Right ventricle myocardium superior (tissue), 1 donor: ENCODE measurements around the gene RASGEF1C. TPM values are rescaled to one million over a fixed set of nuclear protein-coding genes. Genes with fewer than 3 reads are reported as not detected.

ENCODE experiments used
- ATAC-seq: fragments of 200-7000 bp; cut with Tn5 transposase; one replicate; pipeline ENCODE4 v1.9.1; 2020; ENCODE audit warnings: mild to moderate bottlenecking; ENCODE audit not compliant: poor library complexity
- DNase-seq: peaks from one replicate; pipeline ENCODE4 v3.0.0-alpha.2; 2020
- intact Hi-C: fragments of 100-400 bp; cut with DNase I; formaldehyde crosslinking; loops from one replicate; pipeline ENCODE4 v1.11.2; 2022
- total RNA-seq: library from RNA; stranded (reverse); fragmentation: NEBNext Ultra II Directional; extraction: Animal tissue kit (Norgen Biotek cat#: 25700); gene quantifications from one replicate; pipeline ENCODE4 v1.2.1, GENCODE V29; 2021
- donor health status: DM: no; HTN: yes; CAD: no; lungs with severe emphysema.

RASGEF1C gene
- total RNA-seq, 1 donor from 2014 or later: 0.59 TPM

- intact Hi-C loops: no loop called here
- no peak for DNase-seq
- ATAC-seq: no peak
These were observed 149.7 kb downstream of the RASGEF1C start for GRCh38 chr5:180059326-180059725.

DNA sequence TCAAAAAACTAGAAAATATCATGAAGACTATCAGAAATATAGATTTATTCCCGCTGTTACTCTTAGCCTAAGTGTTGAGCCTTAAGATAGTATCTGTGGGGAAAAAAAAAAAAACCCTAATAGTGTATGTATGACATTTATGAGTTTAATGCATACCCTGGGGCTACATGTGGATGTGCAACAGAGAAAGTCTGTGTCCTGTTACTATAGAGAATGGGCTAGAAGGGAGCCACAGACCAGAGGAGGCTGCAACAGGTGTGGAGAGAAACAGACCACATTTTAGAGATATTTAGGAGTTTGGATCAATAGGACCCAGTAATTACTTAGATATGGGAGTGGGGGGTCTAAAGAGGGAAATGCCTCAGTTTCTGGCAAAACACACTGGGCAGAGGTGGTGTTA lies 152.9 kb downstream of the RASGEF1C start:
- intact Hi-C loops: no loop called here
- DNase-seq (no peak), ATAC-seq (no peak)

- intact Hi-C loops: no loop called here
- ATAC-seq (no peak), DNase-seq (no peak)
These were observed 154.8 kb downstream of the RASGEF1C start for GRCh38 chr5:180054226-180054625.

DNA sequence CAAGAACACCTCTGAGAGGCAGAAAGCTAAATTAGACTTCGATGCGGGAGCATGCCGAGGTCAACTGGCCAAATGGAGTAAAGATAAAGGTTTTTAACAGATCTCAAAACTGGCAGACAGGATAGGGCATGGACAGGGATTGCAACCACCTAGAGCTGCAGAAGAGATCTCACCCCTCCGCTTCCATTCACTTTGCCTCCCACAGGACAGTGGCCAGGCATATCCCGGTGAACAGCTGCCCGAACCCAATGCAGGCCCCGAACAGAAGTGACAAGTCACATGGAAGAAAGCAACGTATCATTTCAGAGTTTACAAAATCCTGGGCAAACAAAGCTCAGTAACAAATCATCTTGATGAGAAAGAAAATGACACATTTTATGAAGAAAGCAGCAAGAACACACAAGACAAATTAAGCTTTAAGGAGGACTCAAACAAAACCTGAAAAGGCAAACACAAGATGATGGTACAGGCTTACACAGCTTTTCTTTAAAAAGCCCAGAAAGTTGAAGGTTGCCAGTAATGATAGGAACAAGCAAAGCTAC lies 155.9 kb downstream of the RASGEF1C start:
- DNase-seq (no peak), ATAC-seq (no peak)

DNA sequence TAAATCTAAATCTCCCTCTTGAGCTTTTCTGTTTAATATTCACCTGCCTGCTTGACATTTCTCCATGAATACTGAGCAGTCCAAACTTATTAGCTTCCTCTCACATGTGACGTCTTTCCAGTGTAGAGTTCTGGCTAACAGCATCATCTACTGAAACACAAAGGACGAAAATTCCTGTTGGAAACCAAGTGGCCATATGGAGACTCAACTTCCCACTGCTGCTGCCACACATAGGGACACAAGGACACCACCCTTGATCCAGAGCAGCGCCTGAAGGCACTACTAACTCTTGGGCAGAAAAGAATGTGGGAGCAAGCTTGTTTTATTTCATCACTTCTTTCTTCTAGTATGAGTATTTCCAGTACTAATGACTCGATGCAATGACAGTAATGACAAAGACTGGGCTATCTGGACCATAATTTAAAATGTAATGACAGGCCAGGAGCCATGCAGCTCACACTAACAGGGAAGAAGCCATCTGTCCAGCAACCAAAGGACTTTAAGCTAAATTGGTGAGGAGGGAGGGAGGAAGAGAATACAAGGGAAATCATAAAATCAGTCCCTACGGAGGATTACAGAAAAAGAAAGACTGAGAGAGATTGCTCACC lies 156.7 kb downstream of the RASGEF1C start:
- ATAC-seq: no peak
- intact Hi-C loops: no loop called here
- DNase-seq: no peak

More for the DNA sequence above, 155.9 kb downstream of the RASGEF1C start:
- intact Hi-C loops: no loop called here

Other genes with a start within 250 kb of the RASGEF1C start
- 49.8 TPM for gene RNF130, start 137.5 kb downstream of the RASGEF1C start, total RNA-seq
- 42.4 TPM for gene MAPK9, start 82.9 kb upstream of the RASGEF1C start, total RNA-seq
- gene GFPT2, start 144.1 kb upstream of the RASGEF1C start, total RNA-seq: 13.3 TPM